ENCODE data around the gene PBX1. TPM values are rescaled to one million over a fixed set of nuclear protein-coding genes. Genes with fewer than 3 reads are reported as not detected.
A peak's percentile ranks its signal among the peaks of the same experiment; 100 is the strongest.

The PBX1 gene
- total and polyA plus RNA-seq, 4 donors, result 81.7 to 118 (median 98.2) TPM

- H3K4me3 ChIP-seq (ENCODE audit: low read depth, low read length), result peak overlapping the region; percentile 66
- H3K9me3 ChIP-seq (ENCODE audit: control insufficient read depth, insufficient read depth, low read length), result no peaks in the 10 kb centered on the region
- no peaks in the 10 kb centered on the region for H3K4me1 ChIP-seq (ENCODE audit: control insufficient read depth, insufficient read depth, low read length)
- H3K27me3 ChIP-seq (ENCODE audit: control insufficient read depth, insufficient read depth, low read length), result no peaks in the 10 kb centered on the region
- H3K36me3 ChIP-seq (ENCODE audit: control insufficient read depth, insufficient read depth, low read length), result no peaks in the 10 kb centered on the region
- H3K27ac ChIP-seq (ENCODE audit: low read depth, low read length), result peak overlapping the region; percentile 94
- no peak for DNase-seq (ENCODE audit: low read depth in 4 of 6, low spot score in 6 of 6)
Measured at GRCh38 chr1:164562061-164562460, 3.1 kb downstream of the PBX1 start.

GRCh38 chr1:164562511-164562910 is 3.5 kb downstream of the PBX1 start:
- Histone ChIP-seq H3K27ac (ENCODE audit: low read depth, low read length) (peak overlapping the region; percentile 94), H3K36me3 (ENCODE audit: control insufficient read depth, insufficient read depth, low read length) (no peaks in the 10 kb centered on the region), H3K27me3 (ENCODE audit: control insufficient read depth, insufficient read depth, low read length) (no peaks in the 10 kb centered on the region), H3K4me3 (ENCODE audit: low read depth, low read length) (peak overlapping the region; percentile 66), H3K4me1 (ENCODE audit: control insufficient read depth, insufficient read depth, low read length) (no peaks in the 10 kb centered on the region), H3K9me3 (ENCODE audit: control insufficient read depth, insufficient read depth, low read length) (no peaks in the 10 kb centered on the region)
- WGBS (ENCODE audit: insufficient coverage), result no CpG with 5 or more reads among the region's 4 CpGs
- peak in 3 of 6 donors; percentile 52 to 83 (median 69) for DNase-seq (ENCODE audit: low read depth in 4 of 6, low spot score in 6 of 6)

DNA sequence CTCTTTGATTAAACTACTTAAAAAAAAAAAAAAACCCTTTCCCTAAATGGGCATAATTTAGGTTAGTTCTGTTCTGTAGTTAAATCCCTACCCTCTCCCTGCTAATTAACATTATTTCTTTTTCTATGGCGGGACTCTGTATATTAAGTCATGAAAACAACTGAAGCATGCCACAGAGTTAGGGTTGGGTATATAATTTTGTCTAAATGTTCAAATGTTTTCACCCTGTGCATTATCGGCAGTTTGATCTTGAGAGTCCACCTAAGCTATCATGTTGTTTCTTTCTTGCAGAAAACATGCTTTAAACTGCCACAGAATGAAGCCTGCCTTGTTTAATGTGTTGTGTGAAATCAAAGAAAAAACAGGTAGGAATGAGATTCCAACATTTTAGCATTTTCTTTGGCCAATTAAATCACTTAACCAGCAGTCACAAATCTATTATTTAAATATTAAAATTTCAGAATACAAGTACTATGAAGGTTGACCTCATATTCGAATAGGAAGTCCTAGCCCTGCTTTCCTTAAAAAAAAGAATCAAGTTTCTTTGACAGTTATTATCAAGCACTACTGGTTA is 4.0 kb downstream of the PBX1 start:
- WGBS (ENCODE audit: insufficient coverage), result no CpG with 5 or more reads among the region's 3 CpGs
- Histone ChIP-seq H3K27ac (ENCODE audit: low read depth, low read length) (peak overlapping the region; percentile 57), H3K36me3 (ENCODE audit: control insufficient read depth, insufficient read depth, low read length) (no peaks in the 10 kb centered on the region), H3K9me3 (ENCODE audit: control insufficient read depth, insufficient read depth, low read length) (no peaks in the 10 kb centered on the region), H3K27me3 (ENCODE audit: control insufficient read depth, insufficient read depth, low read length) (no peaks in the 10 kb centered on the region), H3K4me3 (ENCODE audit: low read depth, low read length) (peak overlapping the region; percentile 66), H3K4me1 (ENCODE audit: control insufficient read depth, insufficient read depth, low read length) (no peaks in the 10 kb centered on the region)
- peak in 1 of 6 donors; percentile 67 for DNase-seq (ENCODE audit: low read depth in 4 of 6, low spot score in 6 of 6)

DNA sequence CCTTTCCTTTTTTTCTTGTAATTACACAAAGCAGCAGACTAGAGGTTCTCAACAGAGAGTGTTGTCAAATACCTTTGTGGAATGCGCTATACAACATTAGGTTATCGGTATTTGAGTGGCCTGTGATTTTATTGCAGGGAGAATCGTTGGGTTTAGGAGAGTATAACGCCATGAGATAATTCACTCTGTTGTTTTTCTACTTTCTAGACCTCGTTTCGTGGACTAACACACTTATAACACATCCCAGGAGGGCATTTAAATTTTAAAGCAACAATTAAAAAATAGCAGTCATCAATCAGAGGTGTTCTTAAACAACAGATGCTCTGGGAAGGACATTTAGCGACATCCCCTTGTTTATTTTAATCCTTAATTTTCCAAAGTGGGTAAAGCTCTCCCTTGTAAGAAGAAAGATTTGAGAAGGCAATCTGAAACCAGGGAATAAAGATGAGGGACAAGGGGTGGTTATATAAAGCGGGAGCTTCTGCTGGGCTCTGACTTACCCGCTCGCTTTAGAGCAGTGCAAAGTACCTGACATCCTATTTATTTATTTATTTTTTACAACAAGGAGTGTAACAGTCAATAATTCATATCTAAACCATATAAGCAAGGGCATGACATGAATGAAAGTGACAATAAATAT is 4.9 kb downstream of the PBX1 start:
- no peaks in the 10 kb centered on the region for H3K27me3 ChIP-seq (ENCODE audit: control insufficient read depth, insufficient read depth, low read length)
- peak overlapping the region; percentile 64 for H3K27ac ChIP-seq (ENCODE audit: low read depth, low read length)
- no CpG with 5 or more reads among the region's 10 CpGs for WGBS (ENCODE audit: insufficient coverage)
- DNase-seq (ENCODE audit: low read depth in 4 of 6, low spot score in 6 of 6), result peak in 2 of 6 donors; percentile 60 to 70
- H3K4me1 ChIP-seq (ENCODE audit: control insufficient read depth, insufficient read depth, low read length), result no peaks in the 10 kb centered on the region
- H3K9me3 ChIP-seq (ENCODE audit: control insufficient read depth, insufficient read depth, low read length), result no peaks in the 10 kb centered on the region
- peak overlapping the region; percentile 66 for H3K4me3 ChIP-seq (ENCODE audit: low read depth, low read length)
- H3K36me3 ChIP-seq (ENCODE audit: control insufficient read depth, insufficient read depth, low read length), result no peaks in the 10 kb centered on the region

GRCh38 chr1:164564378-164564777 is 5.4 kb downstream of the PBX1 start:
- Histone ChIP-seq H3K27me3 (ENCODE audit: control insufficient read depth, insufficient read depth, low read length) (no peaks in the 10 kb centered on the region), H3K4me3 (ENCODE audit: low read depth, low read length) (peak overlapping the region; percentile 66), H3K9me3 (ENCODE audit: control insufficient read depth, insufficient read depth, low read length) (no peaks in the 10 kb centered on the region), H3K36me3 (ENCODE audit: control insufficient read depth, insufficient read depth, low read length) (no peaks in the 10 kb centered on the region), H3K27ac (ENCODE audit: low read depth, low read length) (peak overlapping the region; percentile 64), H3K4me1 (ENCODE audit: control insufficient read depth, insufficient read depth, low read length) (no peaks in the 10 kb centered on the region)
- DNase-seq (ENCODE audit: low read depth in 4 of 6, low spot score in 6 of 6), result peak in 2 of 6 donors; percentile 22 to 43
- WGBS (ENCODE audit: insufficient coverage), result 36% methylated on average over 3 of the region's 3 CpGs

DNA sequence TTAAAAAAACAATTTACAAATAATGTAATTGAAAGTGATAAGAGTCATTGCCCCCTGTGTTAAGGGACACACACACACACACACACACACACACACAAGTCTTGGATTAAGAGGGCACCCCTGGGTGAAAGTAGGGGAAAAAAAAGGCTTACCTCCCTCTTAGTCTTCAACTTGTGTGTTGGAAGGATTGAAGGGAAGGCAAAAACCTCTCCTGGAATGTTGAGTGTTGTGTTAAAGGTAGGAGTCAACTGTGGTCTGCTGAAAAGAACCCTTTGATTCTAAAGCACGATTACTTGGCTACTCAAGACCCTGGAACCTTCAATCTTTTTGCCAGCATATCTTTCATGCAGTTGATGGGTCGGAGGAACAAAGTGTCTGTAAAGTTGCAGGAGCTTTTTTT is 6.4 kb downstream of the PBX1 start:
- H3K4me3 ChIP-seq (ENCODE audit: low read depth, low read length), result peak overlapping the region; percentile 66
- no peaks in the 10 kb centered on the region for H3K27me3 ChIP-seq (ENCODE audit: control insufficient read depth, insufficient read depth, low read length)
- peak in 1 of 6 donors; percentile 41 for DNase-seq (ENCODE audit: low read depth in 4 of 6, low spot score in 6 of 6)
- H3K4me1 ChIP-seq (ENCODE audit: control insufficient read depth, insufficient read depth, low read length), result no peaks in the 10 kb centered on the region
- H3K36me3 ChIP-seq (ENCODE audit: control insufficient read depth, insufficient read depth, low read length), result no peaks in the 10 kb centered on the region
- H3K27ac ChIP-seq (ENCODE audit: low read depth, low read length), result peak overlapping the region; percentile 64
- H3K9me3 ChIP-seq (ENCODE audit: control insufficient read depth, insufficient read depth, low read length), result no peaks in the 10 kb centered on the region
- WGBS (ENCODE audit: insufficient coverage), result no CpG with 5 or more reads among the region's 2 CpGs

DNA sequence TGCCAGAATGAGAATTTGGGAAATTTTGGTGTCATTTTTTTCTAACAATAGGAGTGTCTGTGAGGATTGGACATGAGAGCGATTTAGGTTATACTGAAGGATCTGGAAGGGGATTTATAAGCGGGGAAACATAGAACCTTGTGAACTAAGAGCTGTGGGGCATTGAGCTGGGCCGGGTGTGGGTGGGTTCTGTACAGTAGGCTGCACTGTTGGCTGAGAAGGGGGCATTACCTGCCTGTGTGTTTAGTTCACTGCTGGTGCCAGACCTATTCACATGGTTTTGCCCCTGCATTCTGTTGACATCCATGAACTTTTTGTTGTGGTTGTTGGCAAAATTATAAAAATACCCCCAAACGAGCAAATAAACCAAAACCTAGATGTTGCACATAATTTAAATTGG is 8.8 kb downstream of the PBX1 start:
- WGBS (ENCODE audit: insufficient coverage), result 88% methylated on average over 3 of the region's 4 CpGs
- no peak for DNase-seq (ENCODE audit: low read depth in 4 of 6, low spot score in 6 of 6)
- Histone ChIP-seq H3K27ac (ENCODE audit: low read depth, low read length) (no peak overlapping the region), H3K4me1 (ENCODE audit: control insufficient read depth, insufficient read depth, low read length) (no peaks in the 10 kb centered on the region), H3K4me3 (ENCODE audit: low read depth, low read length) (no peak overlapping the region), H3K9me3 (ENCODE audit: control insufficient read depth, insufficient read depth, low read length) (peaks cover 2% of the 10 kb centered on the region), H3K27me3 (ENCODE audit: control insufficient read depth, insufficient read depth, low read length) (no peaks in the 10 kb centered on the region), H3K36me3 (ENCODE audit: control insufficient read depth, insufficient read depth, low read length) (no peaks in the 10 kb centered on the region)

DNA sequence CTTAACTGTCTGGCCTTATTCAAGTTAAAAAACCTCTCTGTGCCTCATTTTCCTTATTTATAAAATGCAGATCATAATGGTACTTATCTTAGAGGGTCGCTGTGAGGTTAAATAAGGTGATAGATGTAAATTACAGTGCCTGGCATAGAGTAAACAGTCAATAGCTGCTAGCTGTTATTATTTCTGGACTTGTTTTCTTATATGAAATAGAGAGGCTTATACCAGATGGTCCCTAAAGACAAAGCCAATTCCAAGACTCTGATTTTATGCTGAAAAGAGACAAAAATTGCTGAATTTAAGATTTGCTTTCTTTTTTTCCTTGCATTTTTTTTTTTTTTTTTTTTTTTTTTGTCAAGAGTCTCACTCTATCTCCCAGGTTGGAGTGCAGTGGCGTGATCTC is 10.3 kb downstream of the PBX1 start:
- H3K36me3 ChIP-seq (ENCODE audit: control insufficient read depth, insufficient read depth, low read length), result no peaks in the 10 kb centered on the region
- WGBS (ENCODE audit: insufficient coverage), result 100% methylated on average over 1 of the region's 2 CpGs
- no peaks in the 10 kb centered on the region for H3K4me1 ChIP-seq (ENCODE audit: control insufficient read depth, insufficient read depth, low read length)
- H3K27ac ChIP-seq (ENCODE audit: low read depth, low read length), result no peak overlapping the region
- H3K4me3 ChIP-seq (ENCODE audit: low read depth, low read length), result no peak overlapping the region
- H3K27me3 ChIP-seq (ENCODE audit: control insufficient read depth, insufficient read depth, low read length), result no peaks in the 10 kb centered on the region
- H3K9me3 ChIP-seq (ENCODE audit: control insufficient read depth, insufficient read depth, low read length), result peaks cover 2% of the 10 kb centered on the region
- DNase-seq (ENCODE audit: low read depth in 4 of 6, low spot score in 6 of 6), result peak in 1 of 6 donors; percentile 68

GRCh38 chr1:164569866-164570265 is 10.9 kb downstream of the PBX1 start:
- no peaks in the 10 kb centered on the region for H3K27me3 ChIP-seq (ENCODE audit: control insufficient read depth, insufficient read depth, low read length)
- no peaks in the 10 kb centered on the region for H3K36me3 ChIP-seq (ENCODE audit: control insufficient read depth, insufficient read depth, low read length)
- peaks cover 2% of the 10 kb centered on the region for H3K9me3 ChIP-seq (ENCODE audit: control insufficient read depth, insufficient read depth, low read length)
- no peak overlapping the region for H3K27ac ChIP-seq (ENCODE audit: low read depth, low read length)
- no CpG with 5 or more reads among the region's 4 CpGs for WGBS (ENCODE audit: insufficient coverage)
- no peak for DNase-seq (ENCODE audit: low read depth in 4 of 6, low spot score in 6 of 6)
- no peaks in the 10 kb centered on the region for H3K4me1 ChIP-seq (ENCODE audit: control insufficient read depth, insufficient read depth, low read length)
- no peak overlapping the region for H3K4me3 ChIP-seq (ENCODE audit: low read depth, low read length)

DNA sequence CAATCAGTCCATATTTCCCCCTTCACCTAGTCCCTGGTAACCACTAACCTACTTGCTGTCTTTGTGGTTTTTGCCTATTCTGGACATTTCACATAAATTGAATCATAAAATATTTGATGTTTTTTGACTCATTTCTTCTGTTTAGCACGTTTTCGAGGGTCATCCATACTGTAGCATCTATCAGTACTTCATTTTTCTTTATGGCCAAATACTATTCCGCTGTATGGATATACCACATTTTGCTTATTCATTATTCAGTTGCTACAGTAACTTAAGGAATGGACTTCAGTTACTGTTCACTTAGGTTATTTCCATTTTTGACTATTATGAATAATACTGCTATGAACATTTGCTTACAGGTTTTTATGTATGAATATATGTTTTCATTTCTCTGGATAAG is 12.3 kb downstream of the PBX1 start:
- Histone ChIP-seq H3K9me3 (ENCODE audit: control insufficient read depth, insufficient read depth, low read length) (peaks cover 2% of the 10 kb centered on the region), H3K36me3 (ENCODE audit: control insufficient read depth, insufficient read depth, low read length) (peaks cover under 1% of the 10 kb centered on the region), H3K4me1 (ENCODE audit: control insufficient read depth, insufficient read depth, low read length) (peaks cover 8% of the 10 kb centered on the region), H3K27ac (ENCODE audit: low read depth, low read length) (no peak overlapping the region), H3K4me3 (ENCODE audit: low read depth, low read length) (no peak overlapping the region), H3K27me3 (ENCODE audit: control insufficient read depth, insufficient read depth, low read length) (no peaks in the 10 kb centered on the region)
- DNase-seq (ENCODE audit: low read depth in 4 of 6, low spot score in 6 of 6), result no peak
- WGBS (ENCODE audit: insufficient coverage), result no CpG with 5 or more reads among the region's 3 CpGs

All from spinal cord (tissue), 10 donors.